IMR-90 (cell line): ENCODE results near the gene ZNF584. TPM values are rescaled to one million over a fixed set of nuclear protein-coding genes. Genes with fewer than 3 reads are reported as not detected.

ENCODE experiments used
- ATAC-seq: fragments of 200-7000 bp; cut with Tn5 transposase; 2 replicates; pipeline ENCODE4 v1.9.1; 2020; ENCODE audit warnings: low read depth, mild to moderate bottlenecking, moderate library complexity
- BruUV-seq: library from RNA; stranded (reverse); fragments of 400-500 nt; replicated peaks from 2 replicates; lab custom pipeline; 2021; lab: Mats Ljungman, UMichigan
- CTCF ChIA-PET: fragments of 300-600 bp; formaldehyde crosslinking; extraction: SDS; loops from one replicate; lab custom pipeline; 2021; ENCODE audit warnings: antibody characterized with exemption; lab: Yijun Ruan, JAX
- POLR2A ChIA-PET: fragments of 300-600 bp; sonication (Branson Sonifier 250); formaldehyde crosslinking; loops from one replicate; lab custom pipeline; 2022; ENCODE audit warnings: antibody characterized with exemption; ENCODE audit not compliant: unreplicated experiment; lab: Charles Lee
- DNase-seq: peaks from one replicate; pipeline ENCODE4 v3.0.0; 2013
- H2AFZ ChIP-seq: replicated peaks from 2 replicates; pipeline ENCODE3; 2013; ENCODE audit warnings: low read length, mild to moderate bottlenecking; ENCODE audit not compliant: poor library complexity
- H2AK5ac ChIP-seq: 2 replicates; pipeline ENCODE4 v1.6.1; 2013; ENCODE audit warnings: low read depth, low read length, inconsistent platforms
- H2AK9ac ChIP-seq: replicated peaks from 2 replicates; pipeline ENCODE3; 2013; ENCODE audit warnings: mild to moderate bottlenecking, low read depth, low read length, moderate library complexity; ENCODE audit not compliant: poor library complexity
- H2BK120ac ChIP-seq: 2 replicates; pipeline ENCODE4 v1.6.1; 2013; ENCODE audit warnings: low read depth, low read length, inconsistent platforms
- H2BK15ac ChIP-seq: 3 replicates; pipeline ENCODE4 v1.6.1; 2013; ENCODE audit warnings: low read depth, low read length, inconsistent platforms
- H2BK20ac ChIP-seq: 2 replicates; pipeline ENCODE4 v1.6.1; 2013; ENCODE audit warnings: low read depth, mild to moderate bottlenecking, inconsistent platforms, low read length, moderate library complexity
- H2BK5ac ChIP-seq: 2 replicates; pipeline ENCODE4 v1.6.1; 2013; ENCODE audit warnings: mild to moderate bottlenecking, low read depth, low read length, inconsistent platforms; ENCODE audit not compliant: poor library complexity, severe bottlenecking
- H3K14ac ChIP-seq: replicated peaks from 2 replicates; pipeline ENCODE4 v1.6.1; 2013; ENCODE audit warnings: low read depth, low read length, inconsistent platforms
- H3K18ac ChIP-seq: 2 replicates; pipeline ENCODE4 v1.6.1; 2013; ENCODE audit warnings: low read depth, low read length, control low read depth
- H3K23ac ChIP-seq: 2 replicates; pipeline ENCODE4 v1.6.1; 2013; ENCODE audit warnings: low read depth, low read length, inconsistent platforms
- H3K27ac ChIP-seq: 2 replicates; pipeline ENCODE4 v1.5.1; 2013; ENCODE audit warnings: mild to moderate bottlenecking, control low read depth, low read length; ENCODE audit not compliant: insufficient read depth
- H3K27me3 ChIP-seq: 2 replicates; pipeline ENCODE4 v1.6.1; 2013; ENCODE audit warnings: low read length; ENCODE audit not compliant: control insufficient read depth, insufficient read depth
- H3K36me3 ChIP-seq: 2 replicates; pipeline ENCODE4 v1.6.1; 2013; ENCODE audit warnings: low read length, mixed read lengths; ENCODE audit not compliant: control insufficient read depth, insufficient read depth
- H3K4ac ChIP-seq: 2 replicates; pipeline ENCODE4 v1.6.1; 2013; ENCODE audit warnings: low read depth, low read length, inconsistent platforms
- H3K4me1 ChIP-seq: 2 replicates; pipeline ENCODE4 v1.6.1; 2013; ENCODE audit warnings: low read length, mixed read lengths; ENCODE audit not compliant: control insufficient read depth, insufficient read depth
- H3K4me2 ChIP-seq: 2 replicates; pipeline ENCODE4 v1.6.1; 2013; ENCODE audit warnings: low read depth, mild to moderate bottlenecking, control low read depth, low read length, moderate library complexity
- H3K4me3 ChIP-seq: 2 replicates; pipeline ENCODE4 v1.5.1; 2013; ENCODE audit warnings: low read depth, mild to moderate bottlenecking, control low read depth, low read length, moderate library complexity; ENCODE audit not compliant: insufficient read depth
- H3K56ac ChIP-seq: 2 replicates; pipeline ENCODE4 v1.6.1; 2013; ENCODE audit warnings: low read length, inconsistent platforms; ENCODE audit not compliant: insufficient read depth; ENCODE audit errors: extremely low read depth
- H3K79me1 ChIP-seq, 2 experiments: 2 replicates each; pipeline ENCODE4 v1.6.1; 2013; ENCODE audit warnings: low read length in 2 of 2, inconsistent platforms in 1 of 2, low read depth in 1 of 2
- H3K9ac ChIP-seq: 2 replicates; pipeline ENCODE4 v1.6.1; 2013; ENCODE audit warnings: low read depth, low read length, control low read depth
- H3K9me1 ChIP-seq: 2 replicates; pipeline ENCODE4 v1.6.1; 2013; ENCODE audit warnings: low read length, inconsistent platforms; ENCODE audit not compliant: insufficient read depth
- H3K9me3 ChIP-seq: 2 replicates; pipeline ENCODE4 v1.6.1; 2013; ENCODE audit warnings: low read length; ENCODE audit not compliant: control insufficient read depth, insufficient read depth
- H4K20me1 ChIP-seq: 2 replicates; pipeline ENCODE4 v1.6.1; 2013; ENCODE audit warnings: low read length, inconsistent platforms; ENCODE audit not compliant: insufficient read depth
- H4K5ac ChIP-seq: 2 replicates; pipeline ENCODE4 v1.6.1; 2013; ENCODE audit warnings: mild to moderate bottlenecking, low read depth, low read length, control low read depth
- H4K8ac ChIP-seq, 2 experiments: 2 replicates each; pipeline ENCODE4 v1.6.1; 2013; ENCODE audit warnings: low read depth in 2 of 2, low read length in 2 of 2, control low read depth in 1 of 2, inconsistent platforms in 1 of 2
- H4K91ac ChIP-seq: 2 replicates; pipeline ENCODE4 v1.6.1; 2013; ENCODE audit warnings: low read depth, low read length, inconsistent platforms; ENCODE audit not compliant: insufficient read depth
- CHD1 ChIP-seq: IDR thresholded peaks from 2 replicates; pipeline ENCODE4 v1.6.1; 2012; ENCODE audit warnings: low read depth, low read length, improper control_type of control experiment
- WGBS, 2 experiments: methylation state at CpG; one replicate each; pipeline versions ENCODE4 v1.1.5 to v1.1.7; 2013; ENCODE audit warnings: missing lambda C conversion rate in 2 of 2; ENCODE audit not compliant: insufficient read length in 1 of 2; ENCODE audit errors: extremely low coverage in 2 of 2; 5-methylcytosine and 5-hydroxymethylcytosine counted together
- dilution Hi-C: fragments of 300-500 bp; cut with HindIII; formaldehyde crosslinking; loops from one replicate; pipeline ENCODE4 v1.14.3; 2018; ENCODE audit warnings: low sequenced_read_pairs; ENCODE audit not compliant: unreplicated experiment
- in situ Hi-C: fragments of 300-500 bp; cut with MboI; formaldehyde crosslinking; loops from 3 replicates; pipeline ENCODE4 v1.14.3; 2019; ENCODE audit warnings: low sequenced_read_pairs, inconsistent platforms, mixed read lengths
- intact Hi-C: fragments of 100-400 bp; cut with micrococcal nuclease; formaldehyde crosslinking; loops from 2 replicates; pipeline ENCODE4 v1.10.0; 2022
- polyA plus RNA-seq, 3 experiments: library from polyadenylated mRNA; depleted of rRNA; stranded (reverse); fragments of >200 nt; gene quantifications; 2 replicates each; pipeline ENCODE4 v1.2.3, GENCODE V29; 2012; ENCODE audit warnings: low replicate concordance in 1 of 3
- total RNA-seq: library from RNA; depleted of rRNA; stranded (reverse); fragments of >200 nt; gene quantifications from 2 replicates; pipeline ENCODE4 v1.2.3, GENCODE V29; 2012

ZNF584 gene
- total and polyA plus RNA-seq, 2 of the 4 experiments (the other 2 are of a cell fraction), result 11.6 to 15.4 TPM

DNA sequence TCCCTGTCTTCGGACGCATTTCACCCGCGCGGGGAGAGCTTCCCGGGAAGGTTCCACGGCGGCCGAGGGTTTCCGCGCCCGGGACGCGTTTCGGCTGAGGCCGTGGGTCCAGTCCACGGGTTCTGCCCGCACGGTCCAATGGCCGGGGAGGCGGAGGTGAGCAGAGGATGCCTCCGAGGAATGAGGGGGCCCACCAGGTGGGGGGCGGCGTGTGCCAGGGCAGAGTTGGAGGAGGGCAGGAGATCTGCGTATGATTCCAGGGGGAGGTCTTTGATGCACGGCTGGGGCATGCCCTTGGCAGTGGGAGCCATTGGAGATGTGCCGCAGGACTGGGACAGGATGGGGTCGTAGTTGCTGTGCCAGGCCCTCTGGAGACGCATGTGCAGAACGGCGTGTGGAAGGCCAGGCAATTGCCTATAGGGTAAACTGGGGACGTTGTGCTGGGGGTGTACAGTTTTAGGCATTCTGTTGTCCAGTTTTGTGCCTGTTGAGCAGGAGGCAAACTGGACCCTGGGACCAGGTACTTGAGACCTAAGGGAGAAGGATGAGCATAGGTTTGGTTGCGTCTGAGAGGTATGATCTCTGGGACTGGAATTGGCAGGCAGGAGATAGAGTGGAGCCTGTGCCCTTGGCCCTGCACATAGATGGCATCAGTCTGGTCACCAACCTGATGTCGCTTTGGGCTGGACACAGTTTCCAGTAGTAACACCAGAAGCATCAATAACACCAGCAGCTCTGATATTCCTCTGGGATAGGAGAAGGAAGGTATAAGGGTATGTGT is 751 bp downstream of the ZNF584 start:
- peak overlapping the region; percentile 98 for H2AK9ac ChIP-seq
- dilution Hi-C loops (no loop called here), in situ Hi-C loops (no loop called here), intact Hi-C loops (loop anchor here (2.0 kb wide), 1 partner anchor 32 kb away; the partner anchor contains the start of gene ZNF132)
- peak overlapping the region; percentile 76 for H4K91ac ChIP-seq
- peak overlapping the region; percentile 38 for H4K5ac ChIP-seq
- H3K56ac ChIP-seq, result peak overlapping the region; percentile 36; the same call in 1 of the 2 replicates
- H2BK120ac ChIP-seq, result peak overlapping the region; percentile 18; the same call in 1 of the 2 replicates
- H3K23ac ChIP-seq, result peak overlapping the region; percentile 70
- H2BK5ac ChIP-seq, result peak overlapping the region; percentile 57
- no peak overlapping the region for H2BK20ac ChIP-seq
- H3K9me1 ChIP-seq, result peaks cover 21% of the 10 kb centered on the region
- H3K4me1 ChIP-seq, result peaks cover 11% of the 10 kb centered on the region
- WGBS, 2 experiments, result 0% methylated on average over 19 of the region's 34 CpGs; no CpG with 5 or more reads in 1 of the 2 experiments
- H3K4ac ChIP-seq, result peak overlapping the region; percentile 83
- peak; percentile 22 for DNase-seq
- H3K27ac ChIP-seq, result peak overlapping the region; percentile 80
- no peak overlapping the region for H2BK15ac ChIP-seq
- peak overlapping the region; percentile 78 for H3K9ac ChIP-seq
- peak overlapping the region; percentile 80 for H2AK5ac ChIP-seq
- peaks cover 12% of the 10 kb centered on the region for H4K20me1 ChIP-seq
- H2AFZ ChIP-seq, result peak overlapping the region; percentile 91
- ChIA-PET POLR2A (no interaction called here), CTCF (no interaction called here)
- peak overlapping the region; percentile 28 to 68 for H4K8ac ChIP-seq
- peak overlapping the region; percentile 95 for H3K4me3 ChIP-seq
- peak overlapping the region; percentile 90 for H3K4me2 ChIP-seq
- H3K18ac ChIP-seq, result no peak overlapping the region; the same call in 1 of the 2 replicates
- peaks cover 26 to 42% of the 10 kb centered on the region in 2 experiments for H3K79me1 ChIP-seq
- no peaks in the 10 kb centered on the region for H3K9me3 ChIP-seq
- TF ChIP-seq CHD1, result no peak
- no peaks in the 10 kb centered on the region for H3K36me3 ChIP-seq
- H3K27me3 ChIP-seq, result no peaks in the 10 kb centered on the region
- peak; percentile 36 for ATAC-seq
- peak overlapping the region; percentile 64 for H3K14ac ChIP-seq
- no TSS peak for BruUV-seq
